Erythroblast (primary cell): Measurements from ENCODE around the gene GPC5.

Experiments
- GATA1 ChIP-seq: IDR thresholded peaks from 2 replicates; pipeline ENCODE4 v1.6.1; 2011; ENCODE audit warnings: low read depth, mild to moderate bottlenecking, control low read depth, low read length, moderate library complexity
- POLR2A ChIP-seq: IDR thresholded peaks from 2 replicates; pipeline ENCODE4 v1.6.1; 2011; ENCODE audit warnings: mild to moderate bottlenecking, low read length

DNA sequence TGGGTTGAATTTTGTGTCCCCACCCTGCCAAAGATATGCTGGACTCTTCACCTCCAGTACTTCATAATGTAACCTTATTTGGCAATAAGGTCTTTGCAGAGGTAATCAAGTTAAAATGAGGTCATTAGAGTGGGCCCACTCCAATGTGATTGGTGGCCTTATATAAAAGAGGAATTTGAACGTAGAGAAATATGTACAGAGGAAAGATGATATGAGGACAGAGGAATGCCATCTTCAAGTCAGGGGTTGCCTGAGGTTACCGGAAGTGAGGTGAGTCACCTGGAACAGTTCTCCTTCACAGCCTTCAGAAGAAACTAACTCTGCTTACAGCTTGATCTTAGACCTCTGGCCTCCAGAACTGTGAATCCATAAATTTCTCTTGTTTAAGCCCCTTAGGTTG lies 69.9 kb downstream of the GPC5 start:
- TF ChIP-seq POLR2A = no peak
- no peak for TF ChIP-seq GATA1
